ENCODE results near the gene TES. TPM values are rescaled to one million over a fixed set of nuclear protein-coding genes. Genes with fewer than 3 reads are reported as not detected.

The TES gene
- polyA plus RNA-seq, 3 donors = 74.4 to 77.8 (median 75.7) TPM

DNA sequence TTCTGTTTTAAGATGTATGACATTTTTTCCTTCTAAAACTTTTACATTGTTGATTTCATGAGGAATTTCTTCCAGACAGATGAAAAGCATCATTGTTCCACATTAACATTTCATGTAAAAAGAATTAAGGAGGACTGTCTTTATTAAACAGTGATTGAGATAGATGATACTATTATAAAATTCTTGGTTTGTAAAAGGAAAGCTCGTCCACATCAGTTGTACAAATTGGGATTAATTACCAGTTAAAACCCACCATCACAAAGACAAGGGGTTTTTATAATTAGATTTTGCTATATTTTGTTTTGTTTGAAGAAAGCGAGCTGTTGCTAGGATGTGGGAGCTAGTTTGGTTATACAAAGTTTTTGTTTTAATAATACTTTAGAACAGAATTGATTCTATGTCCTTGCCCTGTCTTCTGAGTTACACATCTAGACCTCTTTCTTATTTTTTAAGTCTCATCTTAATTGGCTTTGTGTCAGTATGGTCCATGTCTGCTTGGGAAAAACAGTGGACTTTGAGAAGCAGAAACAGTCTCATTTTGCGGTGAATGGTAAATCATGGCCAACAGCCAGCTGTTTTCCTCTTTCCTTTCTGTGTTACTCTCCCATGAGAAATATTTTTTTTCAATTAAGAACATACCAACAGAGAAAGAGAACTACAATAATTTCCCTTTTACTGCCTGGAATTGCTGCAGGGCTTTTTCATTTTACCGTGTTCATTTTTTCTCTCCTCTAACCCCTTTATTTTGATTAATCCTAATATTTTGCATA is 3.2 kb downstream of the TES start:
- DNase-seq (ENCODE audit: extremely low read depth in 1 of 11, low read depth in 9 of 11, low spot score in 4 of 11) = peak in 5 of 11 donors; percentile 19 to 54 (median 46)

DNA sequence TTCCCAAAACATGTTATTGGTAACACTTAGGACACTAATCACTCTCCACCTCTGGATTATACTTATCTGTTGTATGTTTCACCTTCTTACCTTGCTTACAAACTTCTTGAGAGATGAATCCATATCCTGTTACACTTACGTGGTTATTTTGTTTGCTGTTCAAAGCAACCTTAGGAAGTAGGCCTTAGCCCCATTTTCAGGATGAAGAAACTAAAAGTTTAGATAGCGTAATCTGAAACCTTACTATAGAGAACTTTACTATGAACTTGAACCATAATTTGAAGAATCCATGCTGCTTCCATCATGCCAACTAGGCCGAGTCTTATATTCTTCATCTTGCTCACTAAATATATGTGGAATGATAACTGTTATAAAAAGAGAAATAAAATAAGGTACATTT is 4.6 kb downstream of the TES start:
- DNase-seq (ENCODE audit: extremely low read depth in 1 of 11, low read depth in 9 of 11, low spot score in 4 of 11) = no peak

DNA sequence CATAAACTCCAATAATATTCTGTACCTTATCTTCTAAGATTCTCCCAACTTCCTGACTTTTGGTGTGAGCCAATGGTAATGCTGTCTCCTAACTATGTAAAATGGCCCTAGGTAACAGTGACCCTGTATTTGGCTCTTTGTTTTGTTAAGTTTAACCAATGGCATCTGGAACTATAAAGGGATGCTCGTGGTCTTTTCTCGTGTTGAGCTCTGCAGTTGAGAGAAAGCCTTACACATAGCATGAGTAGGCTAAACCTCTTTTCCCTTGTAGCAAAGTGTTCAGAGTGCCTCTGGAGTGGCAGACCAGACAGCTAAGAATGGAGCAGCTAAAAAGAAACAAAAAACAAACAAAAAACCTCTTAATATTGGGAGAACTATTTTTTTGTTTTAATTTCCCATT is 5.2 kb downstream of the TES start:
- DNase-seq (ENCODE audit: extremely low read depth in 1 of 11, low read depth in 9 of 11, low spot score in 4 of 11) = no peak

DNA sequence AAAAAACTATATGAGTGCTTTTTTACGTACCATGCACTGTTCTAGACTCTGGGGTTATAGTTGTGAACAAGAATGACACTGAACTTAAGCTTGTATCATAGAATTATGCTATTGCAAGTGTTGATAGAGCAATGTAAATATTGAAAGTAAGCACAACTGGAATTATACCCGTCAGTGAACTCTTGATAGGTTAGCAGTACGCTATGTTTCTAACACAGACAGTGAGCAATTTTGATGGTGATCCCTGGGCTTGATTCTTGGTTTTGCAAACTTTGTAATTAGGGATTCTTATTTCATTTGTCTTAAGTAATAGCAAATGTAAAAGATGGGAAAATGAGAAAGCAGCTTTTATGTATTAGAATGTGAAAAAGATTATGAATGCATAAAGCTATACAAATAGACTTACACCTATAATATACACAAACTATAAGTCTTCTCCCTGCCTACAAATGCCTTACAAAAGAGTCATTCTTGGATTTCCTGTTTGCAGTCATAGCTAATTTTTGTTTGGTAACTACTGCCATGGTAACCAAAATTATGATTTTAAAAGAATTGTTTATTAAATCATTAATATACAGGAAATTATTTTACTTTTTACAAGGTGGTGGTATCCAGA is 6.7 kb downstream of the TES start:
- DNase-seq (ENCODE audit: extremely low read depth in 1 of 11, low read depth in 9 of 11, low spot score in 4 of 11) = no peak

DNA sequence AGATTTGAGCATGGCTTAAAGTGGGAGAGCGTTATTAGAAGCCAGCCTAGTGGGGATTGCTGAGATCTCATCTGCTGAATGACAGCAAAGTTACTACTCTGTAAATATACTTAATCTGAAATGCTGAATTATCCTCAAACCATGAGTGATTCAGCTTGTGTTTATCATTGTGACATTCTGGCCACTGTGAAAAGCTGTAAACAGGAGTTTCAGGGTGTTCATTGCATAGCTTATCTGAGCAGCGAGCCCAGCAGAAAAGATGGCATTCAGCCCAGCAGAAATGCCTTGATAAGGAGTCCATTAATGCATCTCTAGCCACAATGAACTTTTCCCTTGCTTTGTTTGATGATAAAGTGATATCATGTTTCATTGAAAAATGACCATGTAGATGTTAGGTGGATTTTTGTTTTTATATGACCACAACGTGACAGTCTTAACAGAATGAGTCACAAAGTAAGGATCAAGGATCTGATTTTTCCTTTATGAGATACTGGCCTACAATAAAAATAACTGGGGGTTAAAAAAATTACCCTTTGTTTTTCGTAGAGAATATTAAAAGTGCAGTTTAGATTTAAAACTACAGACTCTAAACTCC is 7.8 kb downstream of the TES start:
- no peak for DNase-seq (ENCODE audit: extremely low read depth in 1 of 11, low read depth in 9 of 11, low spot score in 4 of 11)

DNA sequence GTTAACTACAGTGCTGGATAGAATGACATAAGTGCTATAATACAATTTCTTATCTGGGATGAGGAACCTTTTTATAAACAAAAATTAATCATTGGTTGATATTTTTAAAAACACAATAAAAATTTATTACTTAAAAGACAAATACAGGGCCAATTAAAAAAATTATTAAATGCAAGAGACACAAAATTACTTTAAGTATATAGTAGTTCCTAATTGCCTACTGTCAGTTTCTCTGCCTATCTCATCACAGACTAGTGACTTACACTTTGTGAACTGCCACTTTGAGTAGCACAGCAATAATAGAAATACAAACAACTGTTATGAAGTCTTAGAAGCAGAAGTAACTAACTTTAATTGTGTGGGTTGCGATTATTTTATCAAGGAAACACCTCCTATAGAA is 8.4 kb downstream of the TES start:
- DNase-seq (ENCODE audit: extremely low read depth in 1 of 11, low read depth in 9 of 11, low spot score in 4 of 11) = no peak

DNA sequence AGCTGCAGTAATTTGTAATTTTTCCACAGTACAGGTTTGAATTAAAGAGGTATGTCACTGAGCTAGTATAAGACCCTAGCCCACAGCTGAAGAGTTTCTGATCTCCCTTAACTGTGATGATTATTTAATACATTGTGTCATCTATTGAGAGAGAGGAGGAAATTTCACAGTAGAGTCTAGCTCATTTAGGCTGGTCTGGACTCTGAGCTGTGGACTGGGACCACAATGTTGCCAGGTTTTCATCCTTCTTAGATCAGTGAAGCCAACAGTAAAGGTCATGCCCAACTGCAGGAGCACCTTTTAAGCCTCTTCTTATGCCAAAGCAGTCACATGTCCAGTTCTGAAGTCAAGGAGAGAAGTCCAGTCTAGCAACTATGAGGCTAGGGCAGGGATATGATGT is 8.9 kb downstream of the TES start:
- DNase-seq (ENCODE audit: extremely low read depth in 1 of 11, low read depth in 9 of 11, low spot score in 4 of 11) = no peak

DNA sequence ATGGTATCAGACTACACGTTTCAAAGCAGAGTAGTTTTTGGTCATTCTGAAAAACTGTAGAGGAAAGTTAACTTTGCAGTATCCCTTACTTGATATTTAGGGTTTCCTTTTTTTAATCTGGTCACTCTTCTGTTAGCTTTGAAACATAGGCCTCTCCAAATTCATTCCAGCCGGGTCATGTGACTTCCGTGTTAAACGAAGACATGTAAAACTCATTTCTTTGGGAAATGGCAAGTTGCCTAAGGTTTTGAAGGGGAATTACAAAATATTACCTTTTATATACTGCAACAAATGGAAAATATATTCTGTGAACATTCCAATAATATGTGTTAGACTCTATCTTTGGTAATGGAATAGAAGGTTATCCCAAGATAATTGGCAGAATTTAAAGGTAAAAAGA is 9.5 kb downstream of the TES start:
- no peak for DNase-seq (ENCODE audit: extremely low read depth in 1 of 11, low read depth in 9 of 11, low spot score in 4 of 11)

DNA sequence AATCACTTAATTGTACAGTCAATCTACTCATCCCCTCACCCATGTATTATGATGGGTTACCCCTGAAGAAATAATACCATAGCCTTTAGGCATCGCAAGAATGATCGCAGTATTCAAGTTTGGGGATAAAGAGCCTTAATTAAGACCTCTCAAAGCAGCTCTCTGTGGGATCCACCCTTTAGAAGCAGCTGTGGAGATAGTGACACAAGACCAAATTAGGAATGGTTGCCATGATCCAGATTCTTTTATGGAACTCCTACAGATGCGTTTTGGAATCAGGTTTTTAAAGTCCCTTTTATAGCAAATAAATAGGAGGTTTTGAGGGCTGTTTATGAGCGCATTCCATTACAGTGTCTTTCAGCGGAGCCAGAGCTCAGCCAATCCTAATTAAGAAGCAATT is 12.2 kb downstream of the TES start:
- DNase-seq (ENCODE audit: extremely low read depth in 1 of 11, low read depth in 9 of 11, low spot score in 4 of 11) = no peak

DNA sequence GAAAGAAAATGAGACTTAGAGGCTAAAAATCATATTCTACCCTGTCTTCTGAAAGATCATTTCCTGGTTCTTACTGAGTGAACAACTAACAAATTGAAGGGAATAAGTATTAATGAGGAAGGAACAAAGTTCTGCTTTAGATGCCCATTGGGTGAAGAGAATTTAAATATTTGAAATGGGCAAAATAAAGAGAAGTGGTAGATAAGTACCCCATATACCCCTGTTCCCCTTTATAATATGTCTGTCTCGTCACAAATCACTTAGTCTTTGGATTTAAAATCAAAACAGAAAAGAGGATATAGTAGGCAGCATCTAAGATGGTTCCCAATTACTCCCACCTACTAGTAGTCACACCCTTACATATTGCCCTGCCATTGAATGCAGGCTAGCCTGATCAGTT is 13.2 kb downstream of the TES start:
- no peak for DNase-seq (ENCODE audit: extremely low read depth in 1 of 11, low read depth in 9 of 11, low spot score in 4 of 11)

DNA sequence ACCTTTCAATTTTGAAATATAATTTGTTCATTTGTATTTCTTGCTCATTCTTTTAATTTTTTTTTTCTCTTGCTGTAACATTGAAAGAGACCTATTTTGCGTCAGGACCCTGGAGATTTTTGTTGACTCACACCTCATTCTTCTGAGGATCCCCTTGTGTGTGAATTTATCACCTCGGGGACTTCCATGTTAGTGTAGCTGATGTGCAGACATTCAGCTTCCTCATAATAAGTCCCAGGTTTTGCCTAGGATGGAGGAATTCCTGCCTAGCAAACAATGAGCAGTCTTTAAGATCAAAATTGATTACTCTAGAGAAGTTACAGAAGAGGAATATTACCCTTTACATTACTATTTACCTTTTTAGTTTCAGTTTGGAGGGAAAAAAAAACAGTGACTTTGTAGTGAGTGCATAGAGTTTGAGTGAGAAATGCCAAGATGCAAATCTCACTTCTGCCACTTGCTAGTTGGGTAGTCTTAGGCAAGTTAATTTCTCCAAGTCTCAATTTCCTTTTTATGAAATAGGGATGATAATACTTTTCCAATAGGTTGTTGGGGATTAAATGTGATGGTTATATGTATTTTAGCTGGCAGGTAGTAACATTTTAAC is 14.3 kb downstream of the TES start:
- no peak for DNase-seq (ENCODE audit: extremely low read depth in 1 of 11, low read depth in 9 of 11, low spot score in 4 of 11)

DNA sequence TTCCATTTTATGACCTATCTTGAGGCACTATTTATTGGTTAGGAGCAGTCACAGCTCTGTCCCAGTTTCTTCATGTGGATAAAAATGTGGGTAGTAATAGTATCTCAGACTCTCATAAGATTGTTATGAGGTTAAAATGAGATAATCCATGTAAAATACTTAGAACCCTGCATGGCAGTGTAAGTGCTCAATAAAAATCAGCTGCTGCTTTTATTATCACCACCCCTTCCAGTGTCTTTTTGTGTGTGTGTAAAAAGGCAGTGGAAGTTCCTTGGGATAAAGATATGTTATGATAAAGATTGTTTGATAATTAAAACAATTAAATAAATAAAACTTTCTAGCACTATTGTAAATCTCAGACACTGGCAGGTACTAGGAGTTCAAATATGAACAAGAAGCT is 15.5 kb downstream of the TES start:
- no peak for DNase-seq (ENCODE audit: extremely low read depth in 1 of 11, low read depth in 9 of 11, low spot score in 4 of 11)

DNA sequence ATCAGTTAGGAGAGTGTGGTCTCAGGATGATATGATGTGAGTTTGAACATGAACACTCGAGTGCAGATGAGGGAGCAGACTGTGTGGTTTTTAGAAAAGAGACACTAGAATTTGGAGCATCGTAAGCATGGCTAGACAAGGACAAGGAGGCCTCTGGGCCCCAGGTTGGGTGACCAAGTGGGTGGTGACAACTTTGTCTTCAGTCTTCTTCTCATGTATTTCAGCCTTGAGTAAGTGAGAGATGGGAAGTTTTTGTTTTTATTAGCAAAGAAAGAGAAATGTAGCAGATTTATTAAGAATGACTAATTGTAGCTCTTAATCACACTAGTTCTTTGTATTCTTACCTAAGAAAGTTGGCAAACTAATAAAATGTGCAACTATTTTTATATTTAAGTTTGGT is 16.3 kb downstream of the TES start:
- DNase-seq (ENCODE audit: extremely low read depth in 1 of 11, low read depth in 9 of 11, low spot score in 4 of 11) = no peak

DNA sequence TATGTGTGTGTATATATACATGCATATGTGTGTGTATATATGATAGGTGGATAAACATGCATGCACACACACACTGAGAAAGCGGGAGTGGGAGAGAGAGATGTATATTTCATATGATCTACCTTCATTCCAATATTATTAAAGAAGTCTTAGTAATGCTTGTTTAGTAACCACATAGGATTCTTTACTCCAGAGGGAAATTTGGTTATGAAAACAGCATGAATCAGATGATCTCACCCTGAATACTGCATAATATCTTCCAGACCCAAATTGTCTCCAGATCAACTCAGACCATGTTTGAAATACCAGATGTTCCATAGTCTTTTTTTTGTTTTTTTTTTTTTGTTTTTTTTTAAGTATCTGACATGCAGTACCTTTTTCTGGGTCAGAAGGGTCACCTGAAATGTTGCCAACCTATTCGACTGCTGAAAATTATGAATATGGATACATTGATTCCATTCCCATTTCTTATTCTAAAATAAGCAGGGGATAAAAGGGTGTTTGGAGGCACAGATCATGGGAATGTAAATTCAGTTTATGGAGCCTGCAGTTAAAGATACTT is 17.4 kb downstream of the TES start:
- DNase-seq (ENCODE audit: extremely low read depth in 1 of 11, low read depth in 9 of 11, low spot score in 4 of 11) = no peak

DNA sequence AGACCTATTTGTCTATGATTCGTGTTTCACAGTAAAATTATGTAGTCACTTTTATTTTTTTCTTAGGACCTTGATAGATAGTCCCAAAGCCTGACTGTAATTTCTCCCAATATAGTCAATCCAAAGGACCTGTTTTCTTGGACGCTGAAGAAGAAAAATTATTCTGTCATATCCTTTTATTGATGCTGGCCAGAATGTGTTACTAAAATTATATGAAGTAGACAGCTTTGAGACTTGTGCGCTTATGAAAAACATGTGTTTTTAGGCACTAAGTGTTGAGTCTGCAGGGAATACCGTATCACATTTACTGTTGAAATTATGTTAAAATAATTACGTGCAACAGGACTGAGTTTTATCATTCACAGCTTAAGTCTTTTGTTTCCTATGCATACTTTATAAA is 17.9 kb downstream of the TES start:
- no peak for DNase-seq (ENCODE audit: extremely low read depth in 1 of 11, low read depth in 9 of 11, low spot score in 4 of 11)

DNA sequence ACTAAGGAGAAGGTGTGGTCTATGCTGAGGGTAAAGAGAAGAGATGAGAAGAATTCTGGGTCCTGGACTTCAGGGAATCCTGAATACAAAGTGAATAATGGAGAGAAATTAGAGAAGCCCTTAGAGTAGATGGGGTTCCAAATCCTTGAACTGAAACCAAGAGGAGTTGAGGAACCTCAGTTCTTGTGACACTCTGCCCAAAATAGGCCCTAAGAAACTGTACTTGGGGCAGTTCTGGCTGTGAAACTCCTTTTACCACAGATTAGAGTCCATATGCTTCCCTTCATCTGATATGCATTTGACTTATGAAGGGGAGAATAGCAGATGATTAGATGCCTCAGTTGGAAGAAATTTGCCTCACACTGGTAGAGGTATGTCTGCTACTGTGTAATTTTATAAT is 19.0 kb downstream of the TES start:
- no peak for DNase-seq (ENCODE audit: extremely low read depth in 1 of 11, low read depth in 9 of 11, low spot score in 4 of 11)

DNA sequence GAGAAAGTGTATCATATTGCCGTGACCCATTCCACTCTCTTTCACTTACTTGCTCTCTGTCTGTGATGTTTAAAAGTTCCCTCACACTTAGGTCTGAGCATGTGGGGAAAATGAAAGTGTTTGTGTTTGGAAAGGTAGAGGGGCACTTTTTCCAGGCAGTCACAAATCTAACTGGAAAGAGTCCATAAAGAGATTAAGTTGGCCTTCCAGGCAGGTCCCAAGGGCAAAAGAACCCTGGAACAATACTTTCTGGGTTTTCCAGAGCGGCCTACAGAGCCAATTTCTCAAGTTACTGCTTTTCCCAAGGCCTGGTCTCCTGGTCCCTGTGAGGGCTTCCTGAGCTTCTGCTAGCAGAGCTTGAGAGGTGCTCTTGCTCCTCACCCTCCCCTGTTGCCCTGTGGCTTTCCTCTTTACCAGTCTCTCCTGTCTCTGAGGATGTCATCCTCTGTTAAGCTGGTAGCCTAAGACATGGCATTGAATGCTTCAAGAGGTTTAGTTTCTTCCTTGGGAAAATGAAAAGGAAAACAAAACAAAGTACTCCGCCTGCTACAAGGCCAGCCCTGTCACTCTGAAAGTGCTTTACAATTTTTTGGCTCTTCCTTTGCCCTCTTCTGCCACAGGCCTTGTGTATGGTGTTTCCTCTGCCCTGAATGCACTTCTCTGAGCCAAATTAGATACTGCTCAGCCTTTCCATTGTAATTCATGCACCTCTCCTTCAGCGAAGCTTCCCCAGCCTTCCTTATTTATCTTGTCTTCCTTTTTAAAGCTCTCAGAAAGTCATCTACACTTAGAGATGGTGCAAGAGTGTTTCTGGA is 20.1 kb downstream of the TES start:
- DNase-seq (ENCODE audit: extremely low read depth in 1 of 11, low read depth in 9 of 11, low spot score in 4 of 11) = no peak

DNA sequence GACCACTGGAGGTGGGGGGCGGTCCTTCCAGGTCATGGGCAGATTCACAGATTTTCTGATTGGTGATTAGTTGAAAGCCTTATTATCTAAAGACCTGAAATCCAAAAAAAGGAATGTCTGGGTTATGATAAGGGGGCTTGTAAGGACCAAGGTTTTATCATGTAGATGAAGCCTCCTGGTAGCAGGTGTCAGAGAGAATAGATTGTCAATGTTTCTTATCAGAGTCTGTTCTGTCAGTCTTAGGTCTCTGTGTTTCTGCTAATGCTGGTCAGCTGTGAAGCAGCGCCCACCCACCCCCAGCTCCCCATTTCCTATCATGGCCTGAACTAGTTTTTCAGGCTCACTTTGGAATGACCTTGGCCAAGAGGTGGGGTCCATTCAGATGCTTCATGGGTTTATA is 21.2 kb downstream of the TES start:
- DNase-seq (ENCODE audit: extremely low read depth in 1 of 11, low read depth in 9 of 11, low spot score in 4 of 11) = no peak

DNA sequence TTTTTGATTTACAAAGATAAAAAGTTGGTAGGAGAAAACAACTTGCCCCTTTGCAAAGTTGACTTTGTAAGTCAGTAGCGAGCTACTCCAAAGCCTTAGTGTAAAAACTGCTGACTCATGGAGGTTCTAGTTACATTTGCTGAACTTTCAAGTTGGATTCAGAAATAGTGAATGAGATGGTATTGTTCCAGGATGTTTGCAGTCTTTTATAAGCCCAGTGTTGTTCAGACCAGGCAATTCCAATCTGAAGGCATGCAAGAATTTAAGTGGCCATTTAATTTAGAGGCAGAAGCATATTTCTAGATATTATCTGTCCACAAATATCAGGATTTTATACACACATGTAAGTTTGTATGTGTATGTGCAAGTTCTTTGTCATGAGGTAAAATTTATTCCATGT is 21.6 kb downstream of the TES start:
- no peak for DNase-seq (ENCODE audit: extremely low read depth in 1 of 11, low read depth in 9 of 11, low spot score in 4 of 11)

Data from renal cortex interstitium (tissue), 11 donors.